Breast epithelium (tissue), 4 donors: ENCODE results near the gene PDE4D. TPM values are rescaled to one million over a fixed set of nuclear protein-coding genes. Genes with fewer than 3 reads are reported as not detected.

Experiments
- DNase-seq, 2 donors: peaks; one replicate each; pipeline ENCODE4 v3.0.0-alpha.2; 2019; ENCODE audit warnings: low spot score in 2 of 2
- H3K27ac ChIP-seq, 2 donors: fragments of 200-600 bp; sonication (generic) in 1 of 2; one replicate each; pipeline ENCODE4 v1.5.1; 2016 to 2019; ENCODE audit warnings: mild to moderate bottlenecking in 1 of 2
- H3K27me3 ChIP-seq, 2 donors: fragments of 200-600 bp; sonication (generic) in 1 of 2; one replicate each; pipeline versions ENCODE4 v1.5.1 to v1.6.0; 2017 to 2019; ENCODE audit warnings: control low read depth in 1 of 2, mild to moderate bottlenecking in 1 of 2
- H3K36me3 ChIP-seq: fragments of 200-600 bp; one replicate; pipeline ENCODE4 v1.5.1; 2019
- H3K4me1 ChIP-seq, 2 donors: fragments of 200-600 bp; sonication (generic); one replicate each; pipeline ENCODE4 v1.5.1; 2016 to 2019; ENCODE audit warnings: control low read depth in 1 of 2
- H3K4me3 ChIP-seq, 3 donors: fragments of 200-600 bp; sonication (generic); 1 replicate in 2 of 3; 2 replicates in 1 of 3; pipeline ENCODE4 v1.5.1; 2016 to 2019; ENCODE audit warnings: mild to moderate bottlenecking in 3 of 3, moderate library complexity in 2 of 3
- H3K9me3 ChIP-seq, 2 donors: fragments of 200-600 bp; sonication (generic) in 1 of 2; one replicate each; pipeline ENCODE4 v1.5.1; 2016 to 2019; ENCODE audit warnings: control low read depth in 1 of 2
- CTCF ChIP-seq, 3 donors: fragments of 450-650 bp; IDR thresholded peaks; one replicate each; pipeline ENCODE4 v1.5.1; 2016 to 2017; ENCODE audit warnings: antibody characterized with exemption in 3 of 3, mild to moderate bottlenecking in 3 of 3, moderate library complexity in 3 of 3
- POLR2A ChIP-seq: fragments of 450-650 bp; IDR thresholded peaks from one replicate; pipeline ENCODE4 v1.6.1; 2016; ENCODE audit warnings: antibody characterized with exemption, mild to moderate bottlenecking, moderate library complexity
- POLR2AphosphoS5 ChIP-seq, 3 donors: sonication (generic); formaldehyde crosslinking; IDR thresholded peaks; one replicate each; pipeline ENCODE4 v1.6.1; 2017; ENCODE audit warnings: antibody characterized with exemption in 3 of 3
- intact Hi-C: fragments of 100-400 bp; cut with DNase I; formaldehyde crosslinking; loops from one replicate; pipeline ENCODE4 v1.15.1; 2023; ENCODE audit warnings: low total_unique reads
- total RNA-seq, 3 donors: library from RNA; depleted of rRNA; stranded (reverse); fragments of >200 nt; gene quantifications; one replicate each; pipeline ENCODE4 v1.1.0, GENCODE V29; 2016

The PDE4D gene
- total RNA-seq, 3 donors from 2014 or later = 14.4 to 37.4 (median 28.2) TPM

DNA sequence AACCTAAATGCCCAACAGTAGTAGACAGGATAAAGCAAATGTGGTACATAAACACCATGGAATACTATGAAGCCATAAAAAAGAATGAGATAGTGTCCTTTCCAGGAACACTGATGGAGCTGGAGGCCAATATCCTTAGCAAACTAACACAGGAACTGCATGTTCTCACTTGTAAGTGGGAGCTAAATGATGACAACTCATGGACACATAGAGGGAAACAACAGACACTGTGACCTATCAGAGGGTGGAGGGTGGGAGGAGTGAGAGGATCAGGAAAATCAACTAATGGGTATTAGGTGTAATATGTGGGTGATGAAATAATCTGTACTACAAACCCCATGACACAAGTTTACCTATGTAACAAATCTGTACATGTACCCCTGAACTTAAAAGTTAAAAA, 805.0 kb downstream of the PDE4D start:
- Histone ChIP-seq H3K4me3 (no peak overlapping the region), H3K27me3 (no peaks in the 10 kb centered on the region), H3K36me3 (no peaks in the 10 kb centered on the region), H3K9me3 (no peaks in the 10 kb centered on the region), H3K4me1 (no peaks in the 10 kb centered on the region), H3K27ac (no peak overlapping the region)
- intact Hi-C loops = no loop called here
- DNase-seq = no peak
- no peak for TF ChIP-seq POLR2A
- TF ChIP-seq POLR2AphosphoS5 (IDR thresholded peaks at IDR 0.05) = no peak
- no peak for TF ChIP-seq CTCF (IDR thresholded peaks at IDR 0.05)

- DNase-seq = no peak
- Histone ChIP-seq H3K4me1 (no peaks in the 10 kb centered on the region), H3K9me3 (no peaks in the 10 kb centered on the region), H3K36me3 (no peaks in the 10 kb centered on the region), H3K27ac (no peak overlapping the region), H3K4me3 (no peak overlapping the region), H3K27me3 (no peaks in the 10 kb centered on the region)
- no peak for TF ChIP-seq POLR2AphosphoS5 (IDR thresholded peaks at IDR 0.05)
- no peak for TF ChIP-seq POLR2A
- intact Hi-C loops = no loop called here
These were observed 807.5 kb downstream of the PDE4D start for GRCh38 chr5:59086024-59086423.

DNA sequence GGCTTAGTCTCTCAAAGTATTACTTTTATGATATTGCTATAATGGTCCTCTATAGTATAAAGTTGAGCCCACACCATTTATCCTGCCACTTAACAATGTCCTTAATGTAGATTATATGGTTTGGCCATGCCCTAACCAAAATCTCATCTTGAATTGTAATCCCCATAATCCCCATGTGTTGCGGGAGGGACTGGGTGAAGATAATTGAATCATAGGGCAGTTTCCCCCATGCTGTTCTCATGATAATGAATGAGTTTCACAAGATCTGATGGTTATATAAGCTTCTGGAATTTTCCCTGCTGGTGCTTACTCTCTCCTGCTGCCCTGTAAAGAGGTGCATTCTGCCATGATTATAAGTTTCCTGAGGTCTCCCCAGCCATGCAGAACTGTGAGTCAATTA, 811.8 kb downstream of the PDE4D start:
- Histone ChIP-seq H3K27me3 (no peaks in the 10 kb centered on the region), H3K9me3 (no peaks in the 10 kb centered on the region), H3K4me1 (no peaks in the 10 kb centered on the region), H3K27ac (no peak overlapping the region), H3K36me3 (no peaks in the 10 kb centered on the region), H3K4me3 (no peak overlapping the region)
- TF ChIP-seq POLR2AphosphoS5 (IDR thresholded peaks at IDR 0.05) (no peak), CTCF (IDR thresholded peaks at IDR 0.05) (no peak), POLR2A (no peak)
- DNase-seq = no peak
- intact Hi-C loops = no loop called here

GRCh38 chr5:59079622-59080620, 813.6 kb downstream of the PDE4D start:
- no peak for DNase-seq
- intact Hi-C loops = no loop called here
- H3K27me3 ChIP-seq = no peaks in the 10 kb centered on the region
- H3K4me3 ChIP-seq = no peak overlapping the region
- H3K4me1 ChIP-seq = no peaks in the 10 kb centered on the region
- no peaks in the 10 kb centered on the region for H3K9me3 ChIP-seq
- H3K27ac ChIP-seq = no peak overlapping the region
- TF ChIP-seq CTCF (IDR thresholded peaks at IDR 0.05) (no peak), POLR2AphosphoS5 (IDR thresholded peaks at IDR 0.05) (no peak), POLR2A (no peak)
- H3K36me3 ChIP-seq = no peaks in the 10 kb centered on the region

DNA sequence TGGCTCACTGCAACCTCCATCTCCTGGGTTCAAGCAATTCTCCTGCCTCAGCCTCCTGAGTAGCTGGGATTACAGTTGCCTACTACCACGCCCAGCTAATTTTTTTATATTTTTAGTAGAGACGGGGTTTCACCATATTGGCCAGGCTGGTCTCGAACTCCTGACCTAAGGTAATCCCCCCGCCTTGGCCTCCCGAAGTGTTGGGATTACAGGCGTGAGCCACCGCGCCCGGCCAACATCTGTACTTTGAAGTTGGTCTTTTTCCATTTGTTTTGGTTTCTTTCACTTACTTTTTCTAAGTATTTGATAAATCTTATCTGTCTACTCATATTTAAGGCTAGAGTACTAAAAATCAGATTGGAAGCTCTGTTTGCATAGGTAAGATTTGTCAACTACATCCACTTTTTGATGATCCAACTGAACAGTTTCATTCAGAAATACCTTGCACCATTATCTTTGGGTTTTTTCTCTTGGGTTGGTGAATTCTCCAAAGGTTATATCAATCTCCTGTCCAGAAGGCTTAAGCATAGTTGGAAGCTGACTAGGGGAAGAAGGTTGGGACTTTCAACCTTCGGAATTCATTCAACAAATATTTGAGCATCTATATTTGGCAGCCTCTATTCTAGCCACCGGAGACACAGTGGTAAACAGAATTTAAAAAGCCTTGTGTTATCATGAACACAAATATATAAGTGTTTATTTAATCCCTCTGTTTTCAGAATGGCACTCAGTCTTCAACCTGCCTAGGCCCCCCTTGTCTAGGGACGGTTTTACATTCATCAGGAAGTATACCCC, 821.6 kb downstream of the PDE4D start:
- Histone ChIP-seq H3K4me1 (no peaks in the 10 kb centered on the region), H3K36me3 (no peaks in the 10 kb centered on the region), H3K27ac (no peak overlapping the region), H3K27me3 (no peaks in the 10 kb centered on the region), H3K4me3 (no peak overlapping the region), H3K9me3 (no peaks in the 10 kb centered on the region)
- intact Hi-C loops = no loop called here
- no peak for DNase-seq
- TF ChIP-seq POLR2A (no peak), POLR2AphosphoS5 (IDR thresholded peaks at IDR 0.05) (no peak), CTCF (IDR thresholded peaks at IDR 0.05) (no peak)
